Spleen (tissue), 11 donors: ENCODE data around the gene RFESD. TPM values are rescaled to one million over a fixed set of nuclear protein-coding genes. Genes with fewer than 3 reads are reported as not detected.

Experiments
- DNase-seq: peaks from one replicate; pipeline ENCODE4 v3.0.0-alpha.2; 2020
- H3K27ac ChIP-seq, 8 donors: fragments of 200-600 bp; sonication (generic) in 7 of 8; 1 replicate in 4 of 8; 2 replicates in 4 of 8; pipeline versions ENCODE4 v1.5.0 to v1.8.0; 2016 to 2021; ENCODE audit warnings: inconsistent platforms in 4 of 8, mild to moderate bottlenecking in 4 of 8, moderate library complexity in 1 of 8
- H3K27me3 ChIP-seq, 7 donors: fragments of 200-600 bp; sonication (generic) in 6 of 7; replicated peaks in 1 of 7; 1 replicate in 4 of 7; 2 replicates in 3 of 7; pipeline versions ENCODE4 v1.5.0 to v1.8.0; 2016 to 2021; ENCODE audit warnings: inconsistent platforms in 3 of 7, mild to moderate bottlenecking in 1 of 7
- H3K36me3 ChIP-seq, 6 donors: fragments of 200-600 bp; sonication (generic) in 5 of 6; 1 replicate in 4 of 6; 2 replicates in 2 of 6; pipeline versions ENCODE4 v1.5.0 to v1.8.0; 2016 to 2021; ENCODE audit warnings: inconsistent platforms in 2 of 6
- H3K4me1 ChIP-seq, 6 donors: fragments of 200-600 bp; sonication (generic) in 5 of 6; 1 replicate in 3 of 6; 2 replicates in 3 of 6; pipeline versions ENCODE4 v1.5.0 to v1.8.0; 2016 to 2021; ENCODE audit warnings: inconsistent platforms in 3 of 6
- H3K4me3 ChIP-seq, 8 donors: fragments of 200-600 bp; sonication (generic) in 7 of 8; 1 replicate in 4 of 8; 2 replicates in 4 of 8; pipeline versions ENCODE4 v1.5.0 to v1.8.0; 2016 to 2021; ENCODE audit warnings: inconsistent platforms in 4 of 8, mild to moderate bottlenecking in 4 of 8, moderate library complexity in 2 of 8
- H3K9me3 ChIP-seq, 8 donors: fragments of 200-600 bp; sonication (generic) in 7 of 8; 1 replicate in 4 of 8; 2 replicates in 4 of 8; pipeline versions ENCODE4 v1.5.0 to v1.8.0; 2016 to 2021; ENCODE audit warnings: inconsistent platforms in 4 of 8
- POLR2A ChIP-seq, 3 donors: fragments of 450-650 bp; IDR thresholded peaks; one replicate each; pipeline ENCODE4 v1.5.1; 2017; ENCODE audit warnings: antibody characterized with exemption in 3 of 3, mild to moderate bottlenecking in 1 of 3
- POLR2AphosphoS5 ChIP-seq, 3 donors: sonication (generic); formaldehyde crosslinking; IDR thresholded peaks; one replicate each; pipeline ENCODE4 v1.5.1; 2017; ENCODE audit warnings: antibody characterized with exemption in 3 of 3
- WGBS, 5 donors: extraction: QIAGEN DNeasy Blood & Tissue Kit in 3 of 5; methylation state at CpG; one replicate each; pipeline versions ENCODE4 v1.1.5 to v1.1.7; 2013 to 2018; 5-methylcytosine and 5-hydroxymethylcytosine counted together
- intact Hi-C: fragments of 100-400 bp; cut with DNase I; formaldehyde crosslinking; loops from one replicate; pipeline ENCODE4 v1.15.0; 2023; ENCODE audit warnings: low total_unique reads
- polyA plus RNA-seq, 3 donors: library from polyadenylated mRNA; stranded (reverse); fragments of 200-250 nt; gene quantifications; one replicate each; pipeline ENCODE4 v1.2.1, GENCODE V29; 2013
- total RNA-seq, 7 donors: library from RNA; depleted of rRNA in 3 of 7; stranded (reverse); fragments of >200 nt in 3 of 7; fragmentation: NEBNext Ultra II Directional in 4 of 7; extraction: Animal tissue kit (Norgen Biotek cat#: 25700) in 4 of 7; gene quantifications; one replicate each; pipeline versions ENCODE4 v1.1.0 to v1.2.1, GENCODE V29; 2016 to 2021
- TF ChIP-seq, protein P1 (sequence below), 11 experiments: fragments of 200-600 bp in 7 of 11; fragments of 450-650 bp in 4 of 11; sonication (generic) in 4 of 11; IDR thresholded peaks in 8 of 11; conservative IDR thresholded peaks in 3 of 11; 1 replicate in 7 of 11; 2 replicates in 4 of 11; pipeline versions ENCODE4 v1.4.0 to v1.8.0; 2016 to 2021; ENCODE audit warnings: antibody characterized with exemption in 11 of 11, inconsistent platforms in 4 of 11, mild to moderate bottlenecking in 1 of 11
- donor health status: healthy with polysubstance abuse.
- donor health status: DM: no; HTN: no; CAD: no; lungs with moderate emphysema.
- donor health status: DM: no; HTN: no; CAD: no.
- donor health status: Bipolar disorder and iron deficiency.
- donor health status: healthy.
- donor health status: DM: no; HTN: no; CAD: no.
- donor health status: DM: yes; HTN: yes; CAD: no.

The RFESD gene
- total and polyA plus RNA-seq, 10 donors, result 1.3 to 6.5 (median 3.5) TPM

DNA sequence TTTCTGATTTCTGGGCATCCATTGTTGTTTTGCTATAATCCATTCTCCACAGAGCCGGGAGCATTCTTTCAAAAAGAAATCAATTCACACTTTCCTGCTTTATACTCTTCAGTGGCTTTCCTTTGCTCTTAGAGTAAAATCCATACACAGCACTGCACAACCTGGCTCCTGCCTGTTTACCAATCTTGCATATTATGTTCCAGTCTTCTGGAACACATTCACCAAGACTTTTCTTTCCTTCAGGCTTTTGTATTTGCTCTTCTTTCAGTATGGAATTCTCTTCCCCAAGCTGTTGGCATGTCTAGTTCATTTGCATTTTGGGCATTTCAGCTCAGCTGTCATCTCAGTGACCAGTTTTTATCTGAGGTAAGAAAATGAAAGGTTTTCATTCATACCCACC is 6.3 kb downstream of the RFESD start:
- WGBS, 5 donors, result 89 to 100% (median 94%) methylated on average over 1 of the region's 1 CpG
- intact Hi-C loops, result no loop called here
- TF ChIP-seq POLR2AphosphoS5 (IDR thresholded peaks at IDR 0.05), result no peak
- TF ChIP-seq, protein P1, sequence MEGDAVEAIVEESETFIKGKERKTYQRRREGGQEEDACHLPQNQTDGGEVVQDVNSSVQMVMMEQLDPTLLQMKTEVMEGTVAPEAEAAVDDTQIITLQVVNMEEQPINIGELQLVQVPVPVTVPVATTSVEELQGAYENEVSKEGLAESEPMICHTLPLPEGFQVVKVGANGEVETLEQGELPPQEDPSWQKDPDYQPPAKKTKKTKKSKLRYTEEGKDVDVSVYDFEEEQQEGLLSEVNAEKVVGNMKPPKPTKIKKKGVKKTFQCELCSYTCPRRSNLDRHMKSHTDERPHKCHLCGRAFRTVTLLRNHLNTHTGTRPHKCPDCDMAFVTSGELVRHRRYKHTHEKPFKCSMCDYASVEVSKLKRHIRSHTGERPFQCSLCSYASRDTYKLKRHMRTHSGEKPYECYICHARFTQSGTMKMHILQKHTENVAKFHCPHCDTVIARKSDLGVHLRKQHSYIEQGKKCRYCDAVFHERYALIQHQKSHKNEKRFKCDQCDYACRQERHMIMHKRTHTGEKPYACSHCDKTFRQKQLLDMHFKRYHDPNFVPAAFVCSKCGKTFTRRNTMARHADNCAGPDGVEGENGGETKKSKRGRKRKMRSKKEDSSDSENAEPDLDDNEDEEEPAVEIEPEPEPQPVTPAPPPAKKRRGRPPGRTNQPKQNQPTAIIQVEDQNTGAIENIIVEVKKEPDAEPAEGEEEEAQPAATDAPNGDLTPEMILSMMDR (IDR thresholded peaks at IDR 0.05 in 8 of 11, conservative IDR thresholded peaks at IDR 0.05 in 3 of 11), result no peak
- no peak for TF ChIP-seq POLR2A (IDR thresholded peaks at IDR 0.05)

DNA sequence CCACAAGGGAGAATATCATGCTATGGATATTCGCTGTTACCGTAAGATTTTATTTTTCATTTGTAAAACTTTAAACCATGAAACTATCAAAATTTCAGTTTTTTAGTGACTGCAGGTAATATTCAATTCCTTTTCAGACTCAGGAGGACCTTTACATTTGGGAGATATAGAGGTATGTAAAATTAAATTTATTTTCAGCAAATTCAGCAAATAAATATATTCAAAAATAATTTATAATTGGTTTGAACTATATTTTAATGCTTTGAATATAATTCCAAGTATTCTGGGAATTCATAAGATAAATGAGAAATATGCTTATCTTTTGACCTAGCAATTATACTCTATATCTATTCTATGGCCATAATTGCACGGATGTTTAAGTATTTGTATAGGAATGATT is 7.6 kb downstream of the RFESD start:
- no peak for TF ChIP-seq POLR2AphosphoS5 (IDR thresholded peaks at IDR 0.05)
- TF ChIP-seq, protein P1 (IDR thresholded peaks at IDR 0.05 in 8 of 11, conservative IDR thresholded peaks at IDR 0.05 in 3 of 11), result no peak
- TF ChIP-seq POLR2A (IDR thresholded peaks at IDR 0.05), result no peak
- WGBS, 5 donors, result 96 to 98% (median 97%) methylated on average over 3 of the region's 3 CpGs

More for the DNA sequence above, 6.3 kb downstream of the RFESD start:
- H3K9me3 ChIP-seq, result no peaks in the 10 kb centered on the region
- no peak overlapping the region for H3K27ac ChIP-seq
- peaks cover 0 to 34% (median 0%) of the 10 kb centered on the region in 6 donors for H3K36me3 ChIP-seq
- H3K4me1 ChIP-seq, result peaks cover 2 to 8% (median 5%) of the 10 kb centered on the region in 6 donors
- DNase-seq, result no peak
- H3K27me3 ChIP-seq, result no peaks in the 10 kb centered on the region
- no peak overlapping the region for H3K4me3 ChIP-seq

DNA sequence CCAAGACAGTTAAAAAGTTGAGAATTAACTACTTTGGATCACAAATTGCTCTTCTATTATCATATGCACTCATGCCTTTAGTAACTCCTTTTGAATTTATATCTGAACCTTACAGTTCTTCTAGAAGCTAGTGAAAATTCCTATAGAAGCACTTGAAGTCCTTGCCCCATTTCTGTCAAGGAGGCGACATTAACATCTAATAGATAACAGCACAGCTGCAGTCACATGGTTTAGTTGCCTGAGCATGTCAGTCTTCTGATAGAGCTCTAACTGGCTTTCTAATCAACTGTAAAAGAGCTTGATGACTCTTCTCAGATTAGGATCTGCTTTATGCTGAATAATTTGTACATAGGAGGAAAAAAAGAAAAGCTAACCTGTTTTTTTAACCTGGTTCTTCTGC is 9.0 kb downstream of the RFESD start:
- 76 to 84% (median 81%) methylated on average over 1 of the region's 1 CpG for WGBS, 5 donors
- intact Hi-C loops, result no loop called here
- Histone ChIP-seq H3K4me3 (no peak overlapping the region), H3K27ac (no peak overlapping the region), H3K9me3 (no peaks in the 10 kb centered on the region), H3K27me3 (no peaks in the 10 kb centered on the region), H3K4me1 (no peaks in the 10 kb centered on the region), H3K36me3 (peaks cover 0 to 34% (median 0%) of the 10 kb centered on the region in 6 donors)
- TF ChIP-seq POLR2AphosphoS5 (IDR thresholded peaks at IDR 0.05) (no peak), POLR2A (IDR thresholded peaks at IDR 0.05) (no peak)
- DNase-seq, result no peak

More for the DNA sequence above, 7.6 kb downstream of the RFESD start:
- Histone ChIP-seq H3K4me3 (no peak overlapping the region), H3K9me3 (no peaks in the 10 kb centered on the region), H3K4me1 (no peaks in the 10 kb centered on the region), H3K27ac (no peak overlapping the region), H3K36me3 (peaks cover 0 to 34% (median 0%) of the 10 kb centered on the region in 6 donors), H3K27me3 (no peaks in the 10 kb centered on the region)
- intact Hi-C loops, result no loop called here
- DNase-seq, result no peak

DNA sequence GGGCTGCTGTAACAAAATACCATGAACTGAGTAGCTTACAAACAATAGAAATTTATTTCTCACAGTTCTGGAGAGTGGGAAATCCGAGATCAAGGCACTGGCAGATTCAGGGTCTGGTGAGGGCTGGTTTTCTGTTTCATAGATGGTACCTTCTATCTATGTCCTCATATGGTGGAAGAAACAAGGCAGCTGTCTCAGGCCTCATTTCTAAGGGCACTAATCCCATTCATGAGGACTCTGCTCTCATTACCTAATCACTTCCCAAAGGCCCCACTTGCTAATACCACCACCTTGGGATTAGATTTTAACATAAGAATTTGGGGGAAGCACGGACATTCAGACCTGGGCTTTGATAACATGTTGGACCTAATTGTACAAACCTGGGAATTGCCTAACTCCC is 13.5 kb downstream of the RFESD start:
- Histone ChIP-seq H3K9me3 (no peaks in the 10 kb centered on the region), H3K36me3 (peaks cover 0 to 10% (median 0%) of the 10 kb centered on the region in 6 donors), H3K27ac (no peak overlapping the region), H3K4me1 (peaks cover 0 to 7% (median 6%) of the 10 kb centered on the region in 6 donors), H3K4me3 (no peak overlapping the region), H3K27me3 (no peaks in the 10 kb centered on the region)
- 84 to 98% (median 93%) methylated on average over 2 of the region's 2 CpGs for WGBS, 5 donors
- no peak for DNase-seq
- intact Hi-C loops, result loop anchor here (5.0 to 10.0 kb wide), 2 partner anchors 115 to 187 kb away; no protein-coding TSS in a partner anchor
- TF ChIP-seq, protein P1 (IDR thresholded peaks at IDR 0.05 in 8 of 11, conservative IDR thresholded peaks at IDR 0.05 in 3 of 11), result no peak
- TF ChIP-seq POLR2AphosphoS5 (IDR thresholded peaks at IDR 0.05) (no peak), POLR2A (IDR thresholded peaks at IDR 0.05) (no peak)
